Neural progenitor cell (in vitro differentiated cells): Measurements from ENCODE around the gene UBE2M. TPM values are rescaled to one million over a fixed set of nuclear protein-coding genes. Genes with fewer than 3 reads are reported as not detected.

ENCODE experiments used
- DNase-seq: peaks from one replicate; pipeline ENCODE4 v3.0.0-alpha.2; 2016; ENCODE audit warnings: low spot score
- H2AFZ ChIP-seq: fragments of 200-600 bp; sonication (generic); replicated peaks from 2 replicates; pipeline ENCODE4 v1.6.1; 2016; ENCODE audit warnings: antibody characterized with exemption
- H3F3A ChIP-seq: fragments of 200-600 bp; sonication (generic); 2 replicates; pipeline ENCODE4 v1.6.1; 2016; ENCODE audit warnings: antibody characterized with exemption, low read depth
- H3K27ac ChIP-seq: fragments of 200-600 bp; sonication (generic); 2 replicates; pipeline ENCODE4 v1.5.1; 2016; ENCODE audit warnings: mild to moderate bottlenecking
- H3K27me3 ChIP-seq: fragments of 200-600 bp; sonication (generic); 2 replicates; pipeline ENCODE4 v1.6.1; 2016; ENCODE audit warnings: mild to moderate bottlenecking, moderate library complexity
- H3K36me3 ChIP-seq: fragments of 200-600 bp; sonication (generic); 2 replicates; pipeline ENCODE4 v1.5.1; 2016
- H3K4me1 ChIP-seq: fragments of 200-600 bp; sonication (generic); 2 replicates; pipeline ENCODE4 v1.6.1; 2016; ENCODE audit warnings: mixed run types
- H3K4me2 ChIP-seq: fragments of 200-600 bp; sonication (generic); 2 replicates; pipeline ENCODE4 v1.6.1; 2016
- H3K4me3 ChIP-seq: fragments of 200-600 bp; sonication (generic); 2 replicates; pipeline ENCODE4 v1.5.1; 2016
- H3K79me2 ChIP-seq: fragments of 200-600 bp; sonication (generic); 2 replicates; pipeline ENCODE4 v1.6.1; 2016; ENCODE audit warnings: low read depth
- H3K9ac ChIP-seq: fragments of 200-600 bp; sonication (generic); 2 replicates; pipeline ENCODE4 v1.6.1; 2016
- H3K9me3 ChIP-seq: fragments of 200-600 bp; sonication (generic); 2 replicates; pipeline ENCODE4 v1.5.1; 2016; ENCODE audit warnings: low read depth
- H4K20me1 ChIP-seq: fragments of 200-600 bp; sonication (generic); 2 replicates; pipeline ENCODE4 v1.6.1; 2016; ENCODE audit warnings: low read depth
- H3K27ac Mint-ChIP-seq: 3 replicates; pipeline ENCODE4 v1.8.0; 2021; ENCODE audit warnings: mixed read lengths
- H3K27me3 Mint-ChIP-seq: 2 replicates; pipeline ENCODE4 v1.8.0; 2022; ENCODE audit warnings: low read depth, mild to moderate bottlenecking, inconsistent platforms, moderate library complexity, mixed read lengths; ENCODE audit not compliant: insufficient read depth
- H3K36me3 Mint-ChIP-seq: 3 replicates; pipeline ENCODE4 v1.8.0; 2021; ENCODE audit warnings: mixed read lengths
- H3K4me1 Mint-ChIP-seq: 3 replicates; pipeline ENCODE4 v1.8.0; 2021; ENCODE audit warnings: mixed read lengths
- H3K4me3 Mint-ChIP-seq: 3 replicates; pipeline ENCODE4 v1.8.0; 2021; ENCODE audit warnings: mild to moderate bottlenecking, moderate library complexity, mixed read lengths
- H3K9me3 Mint-ChIP-seq: 3 replicates; pipeline ENCODE4 v1.8.0; 2020; ENCODE audit warnings: mixed read lengths
- EZH2 ChIP-seq: fragments of 200-600 bp; sonication (generic); IDR thresholded peaks from 2 replicates; pipeline ENCODE4 v1.6.1; 2017; ENCODE audit warnings: antibody characterized with exemption, mild to moderate bottlenecking, moderate library complexity
- EZH2phosphoT487 ChIP-seq: fragments of 200-600 bp; sonication (generic); IDR thresholded peaks from 2 replicates; pipeline ENCODE4 v1.6.1; 2017; ENCODE audit warnings: antibody characterized with exemption
- total RNA-seq: library from RNA; depleted of rRNA; stranded (reverse); fragments of >200 nt; gene quantifications from 2 replicates; pipeline ENCODE4 v1.2.3, GENCODE V29; 2015; ENCODE audit warnings: low replicate concordance
- TF ChIP-seq, protein P1 (sequence below): fragments of 200-600 bp; sonication (generic); IDR thresholded peaks from 2 replicates; pipeline ENCODE4 v1.5.1; 2017; ENCODE audit warnings: antibody characterized with exemption, mild to moderate bottlenecking

UBE2M gene
- total RNA-seq, 1 donor from 2014 or later: 73.3 TPM

DNA sequence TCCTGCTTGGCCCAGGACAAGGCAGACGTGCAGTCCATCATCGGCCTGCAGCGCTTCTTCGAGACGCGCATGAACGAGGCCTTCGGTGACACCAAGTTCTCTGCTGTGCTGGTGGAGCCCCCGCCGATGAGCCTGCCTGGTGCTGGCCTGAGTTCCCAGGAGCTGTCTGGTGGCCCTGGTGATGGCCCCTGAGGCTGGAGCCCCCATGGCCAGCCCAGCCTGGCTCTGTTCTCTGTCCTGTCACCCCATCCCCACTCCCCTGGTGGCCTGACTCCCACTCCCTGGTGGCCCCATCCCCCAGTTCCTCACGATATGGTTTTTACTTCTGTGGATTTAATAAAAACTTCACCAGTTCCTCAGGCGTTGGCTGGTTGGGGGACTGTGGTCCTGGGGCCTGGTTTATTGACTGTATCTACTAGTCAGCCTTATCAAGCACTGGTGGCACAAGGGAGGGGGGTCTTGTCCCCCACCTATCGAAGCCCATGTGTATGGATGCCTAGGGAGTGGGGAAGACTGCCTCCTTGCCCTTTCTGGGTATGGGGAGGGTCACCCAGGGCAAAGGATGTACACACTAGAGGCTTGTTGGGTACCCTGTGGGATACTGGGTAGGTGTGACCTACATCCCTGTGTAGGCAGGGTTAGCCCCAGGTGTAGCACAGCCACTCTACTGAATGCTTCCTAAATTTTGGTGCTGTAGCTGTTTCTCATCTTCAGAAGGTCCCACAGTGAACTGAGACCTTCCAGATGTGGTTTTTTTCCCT, 7.9 kb downstream of the UBE2M start:
- Histone ChIP-seq H3K4me3 (no peak overlapping the region), H3K9ac (no peak overlapping the region), H3K79me2 (peaks cover 57% of the 10 kb centered on the region), H3K4me2 (no peak overlapping the region), H3F3A (peaks cover 96% of the 10 kb centered on the region), H3K9me3 (no peaks in the 10 kb centered on the region), H4K20me1 (peaks cover 60% of the 10 kb centered on the region), H2AFZ (no peak overlapping the region), H3K4me1 (peaks cover 22% of the 10 kb centered on the region), H3K36me3 (no peaks in the 10 kb centered on the region), H3K27ac (no peak overlapping the region), H3K27me3 (no peaks in the 10 kb centered on the region)
- TF ChIP-seq EZH2 (no peak), EZH2phosphoT487 (no peak)
- TF ChIP-seq, protein P1, sequence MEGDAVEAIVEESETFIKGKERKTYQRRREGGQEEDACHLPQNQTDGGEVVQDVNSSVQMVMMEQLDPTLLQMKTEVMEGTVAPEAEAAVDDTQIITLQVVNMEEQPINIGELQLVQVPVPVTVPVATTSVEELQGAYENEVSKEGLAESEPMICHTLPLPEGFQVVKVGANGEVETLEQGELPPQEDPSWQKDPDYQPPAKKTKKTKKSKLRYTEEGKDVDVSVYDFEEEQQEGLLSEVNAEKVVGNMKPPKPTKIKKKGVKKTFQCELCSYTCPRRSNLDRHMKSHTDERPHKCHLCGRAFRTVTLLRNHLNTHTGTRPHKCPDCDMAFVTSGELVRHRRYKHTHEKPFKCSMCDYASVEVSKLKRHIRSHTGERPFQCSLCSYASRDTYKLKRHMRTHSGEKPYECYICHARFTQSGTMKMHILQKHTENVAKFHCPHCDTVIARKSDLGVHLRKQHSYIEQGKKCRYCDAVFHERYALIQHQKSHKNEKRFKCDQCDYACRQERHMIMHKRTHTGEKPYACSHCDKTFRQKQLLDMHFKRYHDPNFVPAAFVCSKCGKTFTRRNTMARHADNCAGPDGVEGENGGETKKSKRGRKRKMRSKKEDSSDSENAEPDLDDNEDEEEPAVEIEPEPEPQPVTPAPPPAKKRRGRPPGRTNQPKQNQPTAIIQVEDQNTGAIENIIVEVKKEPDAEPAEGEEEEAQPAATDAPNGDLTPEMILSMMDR: no peak
- peak overlapping the region; percentile 44 for H3K4me3 Mint-ChIP-seq
- H3K9me3 Mint-ChIP-seq: no peaks in the 10 kb centered on the region
- peaks cover 35% of the 10 kb centered on the region for H3K4me1 Mint-ChIP-seq
- H3K27me3 Mint-ChIP-seq: peaks cover 25% of the 10 kb centered on the region
- DNase-seq: no peak
- H3K27ac Mint-ChIP-seq: no peak overlapping the region
- H3K36me3 Mint-ChIP-seq: peaks cover 39% of the 10 kb centered on the region

DNA sequence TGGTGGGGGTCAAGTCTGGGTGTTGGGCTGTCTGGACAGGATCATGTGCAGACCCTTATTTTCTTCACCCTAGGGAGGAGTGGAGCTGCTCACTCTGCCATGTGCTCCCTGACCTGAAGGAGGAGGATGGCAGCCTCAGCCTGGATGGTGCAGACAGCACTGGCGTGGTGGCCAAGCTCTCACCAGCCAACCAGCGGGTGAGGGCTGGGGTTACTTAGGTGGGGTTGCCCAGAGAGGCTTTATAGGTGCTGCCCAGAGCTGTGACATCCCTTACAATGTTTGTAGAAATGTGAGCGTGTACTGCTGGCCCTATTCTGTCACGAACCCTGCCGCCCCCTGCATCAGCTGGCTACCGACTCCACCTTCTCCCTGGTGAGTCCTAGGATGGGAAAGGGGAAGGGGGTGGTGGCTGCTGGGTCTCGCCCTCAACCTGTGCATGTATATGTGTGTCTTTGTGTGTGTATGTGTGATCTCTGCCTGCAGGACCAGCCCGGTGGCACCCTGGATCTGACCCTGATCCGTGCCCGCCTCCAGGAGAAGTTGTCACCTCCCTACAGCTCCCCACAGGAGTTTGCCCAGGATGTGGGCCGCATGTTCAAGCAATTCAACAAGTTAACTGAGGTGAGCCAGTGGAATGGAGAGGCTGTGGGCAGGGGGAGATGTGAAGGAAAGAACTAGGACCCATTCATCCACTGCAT, 8.6 kb downstream of the UBE2M start:
- H3K27me3 Mint-ChIP-seq: peaks cover 18% of the 10 kb centered on the region
- Histone ChIP-seq H3K79me2 (peaks cover 65% of the 10 kb centered on the region), H3K4me2 (no peak overlapping the region), H3K4me1 (peaks cover 19% of the 10 kb centered on the region), H3K9me3 (no peaks in the 10 kb centered on the region), H3K27me3 (no peaks in the 10 kb centered on the region), H4K20me1 (peaks cover 68% of the 10 kb centered on the region), H3K9ac (no peak overlapping the region), H3K27ac (no peak overlapping the region), H3K4me3 (no peak overlapping the region), H3F3A (peaks cover 92% of the 10 kb centered on the region), H3K36me3 (no peaks in the 10 kb centered on the region), H2AFZ (no peak overlapping the region)
- peaks cover 30% of the 10 kb centered on the region for H3K4me1 Mint-ChIP-seq
- H3K4me3 Mint-ChIP-seq: peak overlapping the region; percentile 68
- no peak for DNase-seq
- H3K36me3 Mint-ChIP-seq: peaks cover 43% of the 10 kb centered on the region
- TF ChIP-seq EZH2phosphoT487 (no peak), EZH2 (no peak)
- TF ChIP-seq, protein P1: no peak
- no peak overlapping the region for H3K27ac Mint-ChIP-seq
- no peaks in the 10 kb centered on the region for H3K9me3 Mint-ChIP-seq

DNA sequence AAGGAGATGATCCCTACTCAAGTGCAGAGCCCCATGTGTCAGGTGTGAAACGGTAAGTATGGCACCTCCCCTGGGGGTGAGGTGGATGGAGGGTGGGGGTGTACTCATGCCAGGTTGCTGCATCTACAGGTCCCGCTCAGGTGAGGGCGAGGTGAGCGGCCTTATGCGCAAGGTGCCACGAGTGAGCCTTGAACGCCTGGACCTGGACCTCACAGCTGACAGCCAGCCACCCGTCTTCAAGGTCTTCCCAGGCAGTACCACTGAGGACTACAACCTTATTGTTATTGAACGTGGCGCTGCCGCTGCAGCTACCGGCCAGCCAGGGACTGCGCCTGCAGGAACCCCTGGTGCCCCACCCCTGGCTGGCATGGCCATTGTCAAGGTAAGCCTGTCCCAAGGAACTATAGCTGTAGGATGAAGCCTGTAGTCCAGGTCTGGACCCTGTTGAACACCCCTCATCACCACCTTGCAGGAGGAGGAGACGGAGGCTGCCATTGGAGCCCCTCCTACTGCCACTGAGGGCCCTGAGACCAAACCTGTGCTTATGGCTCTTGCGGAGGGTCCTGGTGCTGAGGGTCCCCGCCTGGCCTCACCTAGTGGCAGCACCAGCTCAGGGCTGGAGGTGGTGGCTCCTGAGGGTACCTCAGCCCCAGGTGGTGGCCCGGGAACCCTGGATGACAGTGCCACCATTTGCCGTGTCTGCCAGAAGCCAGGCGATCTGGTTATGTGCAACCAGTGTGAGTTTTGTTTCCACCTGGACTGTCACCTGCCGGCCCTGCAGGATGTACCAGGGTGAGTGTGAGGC, 9.3 kb downstream of the UBE2M start:
- no peak overlapping the region for H2AFZ ChIP-seq
- no peak overlapping the region for H3K27ac Mint-ChIP-seq
- H3K9ac ChIP-seq: no peak overlapping the region
- no peaks in the 10 kb centered on the region for H3K9me3 ChIP-seq
- H3K27me3 Mint-ChIP-seq: peaks cover 17% of the 10 kb centered on the region
- peaks cover 41% of the 10 kb centered on the region for H3K36me3 Mint-ChIP-seq
- no peaks in the 10 kb centered on the region for H3K27me3 ChIP-seq
- peaks cover 61% of the 10 kb centered on the region for H3K79me2 ChIP-seq
- no peak overlapping the region for H3K27ac ChIP-seq
- H3K9me3 Mint-ChIP-seq: no peaks in the 10 kb centered on the region
- no peak overlapping the region for H3K4me3 ChIP-seq
- H3K4me3 Mint-ChIP-seq: no peak overlapping the region
- peaks cover 69% of the 10 kb centered on the region for H4K20me1 ChIP-seq
- H3K4me2 ChIP-seq: no peak overlapping the region
- H3K4me1 Mint-ChIP-seq: peaks cover 24% of the 10 kb centered on the region
- no peaks in the 10 kb centered on the region for H3K36me3 ChIP-seq
- H3F3A ChIP-seq: peaks cover 84% of the 10 kb centered on the region
- DNase-seq: no peak
- peaks cover 18% of the 10 kb centered on the region for H3K4me1 ChIP-seq
- TF ChIP-seq, protein P1: no peak
- no peak for TF ChIP-seq EZH2
- TF ChIP-seq EZH2phosphoT487: no peak
